Forelimb muscle (tissue), 1 donor: ENCODE measurements around the gene PAGR1. TPM values are rescaled to one million over a fixed set of nuclear protein-coding genes. Genes with fewer than 3 reads are reported as not detected.
A peak's percentile ranks its signal among the peaks of the same experiment; 100 is the strongest.
"Not testable (repeated sequence)": the region's sequence is repeated elsewhere in the genome, so short reads cannot be mapped to it uniquely, and the experiment has no call there.

Source experiments
- DNase-seq: peaks from one replicate; pipeline ENCODE4 v3.0.0-alpha.2; 2013; ENCODE audit warnings: low read depth
- polyA plus RNA-seq: library from polyadenylated mRNA; unstranded; fragments of 120-200 nt; gene quantifications from one replicate; pipeline ENCODE4 v1.2.1, GENCODE V29; 2013; ENCODE audit not compliant: insufficient read length

PAGR1 gene
- polyA plus RNA-seq, result 28.4 TPM

DNA sequence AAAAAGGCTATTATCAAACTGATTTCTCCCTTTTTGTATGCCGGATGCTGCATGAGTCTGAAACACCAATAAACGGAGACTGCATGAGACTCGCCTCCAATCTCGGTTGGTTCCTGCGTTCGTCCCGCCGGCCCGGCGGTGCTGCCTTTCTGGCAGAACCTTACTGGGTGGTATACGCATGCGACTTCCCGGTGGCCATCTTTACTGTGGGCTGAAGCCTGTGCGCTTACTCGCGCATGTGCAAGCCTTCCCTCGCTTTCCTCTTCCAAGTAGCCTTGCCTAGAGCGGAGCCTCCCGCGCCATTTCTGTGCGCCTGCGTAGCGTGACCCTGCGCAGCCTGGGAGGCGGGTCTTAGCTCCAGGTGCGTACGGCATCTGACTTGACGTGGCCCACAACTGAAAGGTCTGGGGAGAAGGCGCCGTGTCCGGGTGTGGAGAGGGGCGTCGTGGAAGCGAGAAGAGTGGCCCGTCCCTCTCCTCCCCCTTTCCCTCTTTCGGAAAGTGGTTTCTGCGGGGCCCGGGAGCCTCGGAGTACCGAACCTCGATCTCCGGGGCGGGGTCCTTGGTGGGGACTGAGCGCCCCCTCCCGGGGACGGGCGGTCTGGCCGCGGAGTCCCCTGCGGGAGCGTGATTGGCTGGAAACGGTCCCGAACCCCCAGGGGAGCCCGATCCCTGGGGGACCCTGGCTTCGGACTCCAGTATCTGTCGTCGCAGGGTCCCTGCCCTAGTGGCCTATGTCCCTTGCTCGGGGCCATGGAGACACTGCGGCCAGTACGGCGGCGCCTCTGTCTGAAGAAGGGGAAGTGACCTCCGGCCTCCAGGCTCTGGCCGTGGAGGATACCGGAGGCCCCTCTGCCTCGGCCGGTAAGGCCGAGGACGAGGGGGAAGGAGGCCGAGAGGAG is at the start of gene PAGR1:
Gene PAGR1, plus strand, starts transcription at position 360 of the 901 bp plus-strand sequence. Its CDS starts 374 bp downstream, at position 734.
- DNase-seq, result peak; percentile 99

DNA sequence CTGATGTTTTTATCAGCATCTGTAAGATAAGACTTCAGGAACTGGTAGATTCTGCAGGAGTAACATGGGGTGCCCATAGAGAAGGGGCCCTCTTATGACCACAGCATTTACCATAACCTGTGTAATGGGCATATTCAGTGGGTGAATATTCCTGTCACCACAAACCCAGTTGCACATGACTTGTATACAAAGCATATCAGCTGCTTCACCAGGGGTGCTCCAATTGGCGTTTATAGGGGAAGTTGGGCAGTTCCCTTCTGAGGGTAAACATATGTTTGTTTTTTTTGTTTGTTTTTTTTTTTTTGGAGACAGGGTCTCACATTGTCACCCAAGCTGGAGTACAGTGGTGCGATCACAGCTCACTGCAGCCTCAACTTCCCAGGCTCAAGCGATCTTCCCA is 49.4 kb upstream of the PAGR1 start:
- DNase-seq, result no peak

DNA sequence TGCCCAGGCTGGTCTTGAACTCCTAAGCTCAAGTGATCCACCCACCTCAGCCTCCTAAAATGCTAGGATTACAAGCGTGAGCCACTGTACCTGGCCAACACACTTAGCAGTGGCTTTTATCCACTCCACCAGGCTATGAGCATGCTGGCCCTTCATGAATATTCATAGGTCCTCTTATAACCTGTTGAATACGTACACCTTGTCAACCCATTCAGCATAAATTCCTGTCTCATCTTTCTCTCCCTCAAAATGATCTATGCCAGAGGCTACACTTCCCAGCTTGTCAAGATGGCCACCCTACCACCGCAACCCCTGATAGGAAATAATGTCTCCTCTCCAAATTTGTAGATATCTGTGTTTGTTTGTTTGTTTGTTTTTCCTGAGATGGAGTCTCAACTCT is 48.9 kb upstream of the PAGR1 start:
- DNase-seq, result no peak

DNA sequence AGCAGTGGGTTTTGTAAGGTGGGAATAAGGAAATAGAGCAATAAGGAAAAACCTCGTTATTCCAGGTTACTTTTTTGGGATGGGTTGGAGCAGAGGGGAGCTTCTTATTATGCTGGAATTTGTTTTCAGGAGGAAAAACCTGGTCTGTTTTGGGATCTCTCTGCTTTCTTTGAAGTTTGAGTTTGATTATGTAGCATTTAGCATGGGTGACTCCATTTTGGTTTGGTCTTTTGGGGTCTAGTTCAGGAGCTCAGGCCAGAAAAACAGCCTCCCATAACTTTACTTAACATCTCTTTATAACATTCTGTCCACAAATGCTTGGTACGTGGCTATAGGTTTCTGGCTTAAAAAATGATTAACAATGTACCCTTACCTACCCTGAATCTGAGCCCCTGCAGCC is 46.4 kb upstream of the PAGR1 start:
- DNase-seq, result no peak

DNA sequence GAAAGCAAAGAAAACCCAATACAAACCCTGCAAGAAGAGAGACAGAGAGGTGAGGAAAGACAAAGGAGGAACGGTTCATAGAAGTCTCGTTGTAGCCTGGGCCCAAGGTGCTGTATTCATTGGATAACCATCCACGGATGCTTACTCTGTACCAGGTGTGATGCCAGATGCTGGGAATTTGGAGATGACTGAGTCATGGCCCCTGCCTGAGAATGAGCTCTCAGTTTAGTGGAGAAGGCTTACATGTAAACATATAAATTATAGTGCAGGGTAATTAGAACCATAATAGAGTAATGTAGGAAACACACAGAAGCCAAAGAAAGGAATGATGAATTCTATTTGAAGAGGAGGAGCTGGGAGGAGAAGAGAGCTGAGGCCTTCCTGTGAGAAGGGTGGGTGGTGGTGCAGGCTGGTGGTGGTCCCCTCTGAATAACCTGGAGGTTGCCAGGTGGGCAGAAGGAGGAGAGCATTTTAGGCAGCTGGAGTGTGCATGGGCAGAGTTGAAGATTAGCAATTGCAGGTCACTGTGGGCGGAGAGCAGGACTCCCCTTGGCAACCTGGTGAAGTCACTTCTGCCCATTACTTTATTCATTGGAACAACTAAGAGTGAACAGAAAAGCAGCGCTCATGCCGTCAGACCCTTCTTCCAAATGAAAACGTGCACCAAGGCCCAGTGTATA is 45.6 kb upstream of the PAGR1 start:
- DNase-seq, result no peak

DNA sequence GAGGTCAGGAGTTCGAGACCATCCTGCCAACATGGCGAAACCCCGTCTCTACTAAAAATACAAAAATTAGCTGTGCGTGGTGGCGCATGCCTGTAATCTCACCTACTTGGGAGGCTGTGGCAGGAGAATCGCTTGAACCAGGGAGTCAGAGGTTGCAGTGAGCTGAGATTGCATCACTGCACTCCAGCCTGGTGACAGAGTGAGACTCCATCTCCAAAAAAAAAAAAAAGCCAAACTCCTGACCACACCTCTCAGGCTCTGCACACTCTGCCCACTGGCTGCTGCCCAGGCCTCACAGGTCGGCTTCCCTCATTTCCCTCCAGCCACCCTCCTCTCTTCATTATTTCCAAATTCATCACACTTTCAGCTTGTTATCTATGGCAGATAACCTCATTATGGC is 43.6 kb upstream of the PAGR1 start:
- not testable (repeated sequence) for DNase-seq

DNA sequence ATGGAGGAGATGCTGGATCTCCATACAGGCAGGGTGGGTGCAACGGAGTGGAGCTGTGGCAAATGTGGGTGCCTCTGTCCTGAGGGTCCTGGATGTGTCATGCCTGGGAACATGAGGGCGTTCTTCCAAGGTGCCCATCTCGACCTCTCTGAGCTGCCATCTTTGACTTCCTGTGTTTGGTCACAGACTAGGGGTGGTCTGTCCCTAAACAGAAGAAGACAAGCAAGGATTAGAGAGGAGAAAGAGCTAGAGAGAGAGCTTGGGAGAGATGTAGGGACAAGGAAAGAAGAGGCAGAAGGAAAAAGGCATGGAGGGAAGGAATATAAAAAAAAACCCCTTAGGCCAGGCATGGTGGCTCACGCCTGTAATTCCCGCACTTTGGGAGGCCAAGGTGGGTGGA is 41.2 kb upstream of the PAGR1 start:
- DNase-seq, result no peak

DNA sequence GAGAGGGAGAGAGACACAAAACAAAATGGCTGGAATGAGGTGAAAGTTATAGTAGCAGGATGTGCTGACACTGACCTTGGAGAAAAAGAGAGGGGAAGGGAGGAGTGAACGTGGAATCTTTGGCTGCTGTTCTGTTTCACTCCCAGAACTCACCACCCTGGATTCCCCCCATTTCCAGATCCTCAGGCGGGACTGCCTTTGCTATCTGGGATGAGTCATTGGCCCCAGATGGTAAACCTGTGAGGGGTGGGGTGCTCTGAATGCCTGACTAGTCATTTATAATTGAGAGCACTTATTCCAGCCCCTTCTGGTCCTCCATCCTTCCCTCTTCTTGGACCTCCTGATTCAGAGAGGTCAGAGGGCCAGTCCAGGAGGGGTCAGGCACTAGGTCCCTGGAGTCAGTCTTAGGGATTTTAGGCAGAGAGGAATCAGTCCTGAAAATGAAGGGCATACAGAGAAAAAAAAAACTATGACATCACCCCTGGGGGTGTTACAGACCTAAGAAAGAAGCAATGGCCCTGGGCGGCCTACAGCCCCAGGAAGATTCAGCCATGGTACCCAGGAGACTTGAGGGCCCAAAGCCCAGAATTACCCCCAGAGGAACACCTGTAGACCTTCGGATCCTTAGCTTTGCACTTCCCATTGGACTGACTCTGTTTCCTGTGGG is 40.1 kb upstream of the PAGR1 start:
- DNase-seq, result no peak

DNA sequence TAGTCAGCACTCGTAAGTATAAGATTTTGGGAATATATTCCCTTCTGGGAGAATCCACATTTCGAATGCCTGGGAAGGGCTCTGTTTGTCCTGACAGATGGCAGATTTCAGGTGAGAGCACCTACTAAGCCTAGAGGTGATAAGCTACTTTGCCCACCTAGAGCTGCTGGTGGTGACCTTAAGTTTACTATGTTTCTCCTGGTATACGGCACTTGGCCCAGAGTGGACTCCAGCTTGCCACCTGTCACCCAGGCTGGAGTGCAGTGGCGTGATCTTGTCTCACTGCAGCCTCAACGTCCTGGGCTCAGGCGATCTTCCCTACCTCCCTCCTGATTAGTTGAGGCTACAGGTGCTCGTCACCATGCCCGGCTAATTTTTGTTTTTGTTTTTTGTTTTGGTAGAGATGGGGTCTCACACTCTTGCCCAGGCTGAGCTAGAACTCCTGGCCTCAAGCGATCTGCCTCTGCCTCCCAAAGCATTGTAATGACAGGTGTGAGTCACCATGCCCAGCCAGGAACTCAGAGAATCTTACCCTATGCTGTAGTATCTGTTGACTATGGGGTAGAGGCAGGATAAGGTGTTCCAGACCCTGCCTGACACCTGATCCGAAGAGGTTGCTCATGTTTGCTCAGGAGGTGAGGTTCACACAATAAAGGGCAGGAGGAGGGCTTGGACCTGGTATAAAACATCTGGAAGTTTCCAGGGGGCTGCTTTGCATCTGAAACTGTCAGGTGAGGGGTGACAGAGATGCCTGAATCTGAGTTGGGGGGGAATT is 38.2 kb upstream of the PAGR1 start, which contains the start of gene ZG16:
Gene ZG16, plus strand, starts transcription at position 681 of the 775 bp plus-strand sequence. CDS start 1,011 bp downstream, outside the sequence.
- DNase-seq, result no peak

DNA sequence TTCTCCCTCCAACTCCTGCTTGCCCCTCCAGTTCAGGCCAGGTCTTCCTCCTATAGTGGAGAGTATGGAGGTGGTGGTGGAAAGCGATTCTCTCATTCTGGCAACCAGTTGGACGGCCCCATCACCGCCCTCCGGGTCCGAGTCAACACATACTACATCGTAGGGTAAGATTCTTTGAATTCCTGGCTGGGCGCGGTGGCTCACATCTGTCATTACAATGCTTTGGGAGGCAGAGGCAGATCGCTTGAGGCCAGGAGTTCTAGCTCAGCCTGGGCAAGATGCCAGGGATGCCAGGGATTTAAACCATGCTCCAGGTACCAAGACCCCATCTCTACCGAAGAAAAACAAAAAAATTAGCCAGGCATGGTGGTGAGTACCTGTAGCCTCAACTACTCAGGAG is 36.5 kb upstream of the PAGR1 start:
- DNase-seq, result no peak

DNA sequence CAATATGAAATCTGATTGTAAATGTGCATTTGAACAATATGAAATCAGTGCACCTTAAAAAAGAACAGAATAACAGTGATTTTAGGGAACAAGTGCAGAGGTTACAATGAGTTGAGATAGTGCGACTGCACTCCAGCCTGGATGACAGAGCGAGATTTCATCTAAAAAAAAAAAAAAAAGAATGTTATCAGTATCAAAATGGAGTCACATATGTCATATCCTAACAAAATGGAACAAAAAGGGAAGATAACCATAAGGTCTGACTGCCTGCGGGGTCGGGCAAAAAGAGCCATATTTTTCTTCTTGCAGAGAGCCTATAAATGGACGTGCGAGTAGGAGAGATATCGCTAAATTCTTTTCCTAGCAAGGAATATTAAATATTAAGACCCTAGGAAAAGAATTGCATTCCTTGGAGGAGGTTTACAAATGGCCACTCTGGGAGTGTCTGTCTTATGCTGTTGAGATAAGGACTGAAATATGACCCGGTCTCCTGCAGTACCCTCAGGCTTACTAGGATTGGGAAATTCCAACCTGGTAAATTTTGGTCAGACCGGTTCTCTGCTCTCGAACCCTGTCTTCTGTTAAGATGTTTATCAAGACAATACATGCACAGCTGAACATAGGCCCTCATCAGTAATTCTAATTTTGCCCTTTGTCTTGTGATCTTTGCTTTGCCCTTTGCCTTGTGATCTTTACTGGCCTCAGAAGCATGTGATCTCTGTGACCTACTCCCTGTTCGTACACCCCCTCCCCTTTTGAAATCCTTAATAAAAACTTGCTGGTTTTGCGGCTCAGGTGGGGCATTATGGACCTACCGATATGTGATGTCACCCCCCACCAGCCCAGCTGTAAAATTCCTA is 32.6 kb upstream of the PAGR1 start:
- DNase-seq, result not testable (repeated sequence)

DNA sequence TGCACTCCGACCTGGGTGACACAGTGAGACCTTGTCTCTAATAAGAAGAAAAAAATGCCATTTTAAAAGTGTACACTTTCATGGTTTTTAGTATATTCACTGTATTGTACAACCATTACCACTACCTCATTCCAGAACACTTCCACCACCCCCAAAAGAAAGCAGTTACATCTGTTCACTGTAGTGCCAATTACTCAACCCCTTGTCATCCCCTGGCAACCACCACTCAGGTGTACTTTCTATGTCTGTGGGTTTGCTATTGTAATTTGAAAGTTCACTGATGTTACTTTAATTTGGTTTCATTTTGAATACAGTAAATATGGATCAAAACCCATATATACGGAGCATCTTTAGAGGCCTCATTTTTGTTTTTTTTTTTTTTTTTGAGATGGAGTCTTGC is 31.8 kb upstream of the PAGR1 start:
- no peak for DNase-seq

DNA sequence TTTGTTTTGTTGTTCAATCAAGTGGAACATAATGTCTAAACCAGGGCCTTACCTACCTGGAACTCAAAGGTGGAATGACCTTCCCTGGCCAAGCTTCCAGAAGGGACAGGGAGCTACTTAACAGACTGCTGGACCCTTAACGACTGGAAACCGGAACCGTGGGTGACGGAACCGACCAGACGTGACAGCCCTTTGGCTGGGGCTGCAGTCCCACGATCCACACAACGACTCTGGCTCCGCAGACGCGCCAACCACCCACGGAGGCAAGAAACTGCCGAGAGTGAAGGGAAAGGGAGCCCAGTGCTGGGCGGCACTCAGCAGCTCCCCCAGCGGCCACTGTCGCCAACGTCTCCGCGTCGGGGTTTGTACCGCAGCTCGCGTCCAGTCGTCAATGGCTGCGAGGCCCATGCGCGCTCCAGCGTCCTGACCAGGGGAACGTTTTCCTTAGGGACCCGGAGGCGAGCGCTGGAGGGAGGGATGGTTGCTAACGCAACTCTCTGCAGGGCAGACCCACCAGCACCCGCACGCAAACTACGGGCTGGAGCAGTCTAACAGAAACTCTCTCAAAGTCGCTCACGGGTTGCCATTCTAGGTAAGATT is 31.0 kb upstream of the PAGR1 start:
- no peak for DNase-seq

DNA sequence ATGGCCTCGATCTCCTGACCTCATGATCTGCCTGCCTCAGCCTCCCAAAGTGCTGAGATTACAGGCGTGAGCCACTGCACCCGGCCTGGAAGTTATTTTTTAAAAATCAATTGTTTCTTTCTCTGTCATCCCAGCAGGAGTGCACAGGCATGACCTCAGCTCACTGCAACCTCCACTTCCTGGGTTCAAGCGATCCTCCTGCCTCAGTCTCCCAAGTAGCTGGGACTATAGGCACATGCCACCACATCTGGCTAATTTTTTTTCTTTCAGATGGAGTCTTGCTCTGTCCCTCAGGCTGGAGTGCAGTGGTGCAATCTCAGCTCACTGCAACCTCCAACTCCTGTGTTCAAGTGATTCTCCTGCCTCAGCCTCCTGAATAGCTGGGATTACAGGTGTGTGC is 28.8 kb upstream of the PAGR1 start:
- DNase-seq, result not testable (repeated sequence)

DNA sequence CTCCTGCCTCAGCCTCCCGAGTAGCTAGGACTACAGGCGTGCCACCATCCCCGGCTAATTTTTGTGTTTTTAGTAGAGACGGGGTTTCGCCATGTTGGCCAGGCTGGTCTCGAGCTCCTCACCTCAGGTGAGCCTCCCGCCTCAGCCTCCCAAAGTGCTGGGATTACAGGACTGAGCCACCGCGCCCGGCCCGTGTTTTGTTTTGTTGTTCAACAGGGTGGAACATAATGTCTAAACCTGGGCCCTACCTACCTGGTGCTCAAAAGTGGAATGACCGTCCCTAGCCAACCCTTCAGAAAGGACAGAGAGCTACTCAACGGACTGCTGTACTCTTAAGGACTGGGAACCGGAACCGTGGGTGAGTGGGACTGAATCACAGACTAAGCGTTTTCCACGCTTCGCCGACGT is 26.2 kb upstream of the PAGR1 start:
- DNase-seq, result no peak

DNA sequence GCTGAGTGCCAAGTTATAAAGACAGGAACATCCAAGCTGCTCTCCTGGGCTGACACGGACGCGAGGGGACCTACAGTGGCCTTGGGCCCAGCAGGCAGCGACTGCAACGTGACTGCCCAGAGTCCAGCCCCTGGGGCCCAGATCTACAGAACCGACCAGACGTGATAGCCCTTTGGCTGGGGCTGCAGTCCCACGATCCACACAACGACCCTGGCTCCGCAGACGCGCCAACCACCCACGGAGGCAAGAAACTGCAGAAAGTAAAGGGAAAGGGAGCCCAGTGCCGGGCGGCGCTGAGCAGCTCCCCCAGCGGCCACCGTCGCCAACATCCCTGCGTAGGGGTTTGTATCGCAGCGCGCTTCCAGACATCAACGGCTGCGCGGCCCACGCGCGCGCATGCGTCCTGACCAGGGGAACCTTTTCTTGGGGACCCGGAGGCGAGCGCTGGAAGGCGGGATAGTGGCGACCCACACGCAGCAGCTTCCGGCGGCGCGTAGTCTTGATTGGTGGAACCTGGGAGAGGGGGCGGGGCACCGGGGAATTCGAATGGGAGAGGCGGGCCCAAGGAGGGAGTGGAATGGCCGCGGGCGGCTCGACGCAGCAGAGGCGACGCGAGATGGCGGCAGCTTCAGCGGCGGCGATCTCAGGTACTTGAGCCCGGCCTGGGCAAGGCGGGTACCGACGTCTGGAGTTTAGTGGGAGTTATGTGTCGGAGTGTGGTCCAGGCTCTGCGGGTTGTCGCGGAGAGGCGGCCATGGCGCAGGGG is 25.6 kb upstream of the PAGR1 start, which contains the start of gene KIF22:
Gene KIF22, plus strand, starts transcription at position 569 of the 766 bp plus-strand sequence. Its CDS starts 9 bp downstream, at position 578.
- peak; percentile 97 for DNase-seq

DNA sequence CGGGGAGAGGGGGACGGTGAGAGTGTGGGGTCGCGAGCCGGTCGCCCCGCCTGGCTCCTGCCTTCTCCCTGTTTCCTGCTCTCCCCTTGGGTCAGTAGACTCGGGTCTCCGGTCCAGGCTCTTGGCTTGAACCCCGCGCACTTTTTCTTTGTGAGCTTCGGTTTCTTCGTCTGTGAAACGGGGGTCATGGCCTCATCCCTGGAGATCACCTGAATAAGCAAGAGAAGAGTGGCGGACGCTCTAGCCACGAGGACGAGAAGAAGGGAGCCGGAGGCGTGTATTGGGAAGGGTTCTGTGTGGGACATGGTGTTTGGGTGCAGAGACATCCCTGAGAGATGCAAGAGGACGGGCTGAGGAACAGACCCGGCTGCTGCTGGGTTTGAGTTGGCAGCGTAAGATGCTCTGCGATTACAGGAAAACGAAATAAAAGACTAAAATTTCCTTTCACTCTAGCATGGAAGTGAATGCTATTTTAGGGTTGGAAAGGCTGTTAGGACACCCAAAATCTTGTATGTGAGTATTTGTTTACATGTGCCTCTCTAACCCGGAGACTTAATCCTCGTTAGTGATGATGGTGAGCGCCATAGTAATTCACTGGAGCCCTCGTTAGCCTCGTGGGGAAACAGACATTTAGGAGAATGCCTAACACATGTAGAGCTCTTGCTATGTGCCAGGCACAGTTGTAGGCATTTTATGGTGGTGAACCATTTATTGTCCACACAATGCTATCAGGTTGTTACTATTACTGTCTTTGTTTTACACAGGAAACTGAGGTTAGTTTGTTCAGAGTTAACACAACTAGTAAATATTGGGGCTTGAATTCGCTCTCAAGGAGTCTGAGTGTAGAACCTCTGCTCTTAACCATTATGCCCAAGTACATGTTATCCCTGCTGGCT is 24.8 kb upstream of the PAGR1 start:
- no peak for DNase-seq
